Endothelial cell of umbilical vein (primary cell): ENCODE measurements around the gene SLCO2B1. TPM values are rescaled to one million over a fixed set of nuclear protein-coding genes. Genes with fewer than 3 reads are reported as not detected.

Experiments
- BruUV-seq: library from RNA; stranded (reverse); fragments of 400-500 nt; replicated peaks from 2 replicates; lab custom pipeline; 2021; lab: Mats Ljungman, UMichigan
- CTCF ChIA-PET: fragments of 300-600, 350-600 bp; sonication (Branson Sonifier 250); formaldehyde crosslinking; loops from one replicate; lab custom pipeline; 2021; ENCODE audit warnings: antibody characterized with exemption, inconsistent platforms; lab: Charles Lee
- POLR2A ChIA-PET: fragments of 300-600, 350-600 bp; sonication (Branson Sonifier 250); formaldehyde crosslinking; loops from one replicate; lab custom pipeline; 2021; ENCODE audit warnings: antibody characterized with exemption, inconsistent platforms; lab: Charles Lee
- DNase-seq: peaks from one replicate; pipeline ENCODE4 v3.0.0-alpha.2; 2011; ENCODE audit warnings: low read depth, low spot score
- FAIRE-seq: peaks from 2 replicates; lab custom pipeline; 2011; peaks lifted over from hg19 to GRCh38; lab: Jason Lieb, UNC
- H2AFZ ChIP-seq: 2 replicates; pipeline ENCODE4 v1.6.0; 2012; ENCODE audit warnings: low read depth, low read length, control low read depth, inconsistent platforms
- H3K27ac ChIP-seq: 2 replicates; pipeline ENCODE4 v1.5.1; 2011; ENCODE audit warnings: low read depth, mild to moderate bottlenecking, control low read depth, low read length, moderate library complexity; ENCODE audit not compliant: insufficient read depth
- H3K27me3 ChIP-seq, 2 experiments: 2 replicates each; pipeline versions ENCODE4 v1.6.0 to v1.6.1; 2011; ENCODE audit warnings: low read length in 2 of 2, mixed read lengths in 1 of 2; ENCODE audit not compliant: control insufficient read depth in 2 of 2, insufficient read depth in 2 of 2
- H3K36me3 ChIP-seq, 2 experiments: 2 replicates in 1 of 2; 3 replicates in 1 of 2; pipeline ENCODE4 v1.5.1; 2011; ENCODE audit warnings: low read length in 2 of 2, mild to moderate bottlenecking in 1 of 2, moderate library complexity in 1 of 2; ENCODE audit not compliant: control insufficient read depth in 2 of 2, insufficient read depth in 2 of 2; ENCODE audit errors: extremely low read depth in 1 of 2
- H3K4me1 ChIP-seq: 3 replicates; pipeline ENCODE4 v1.5.1; 2011; ENCODE audit warnings: mild to moderate bottlenecking, low read length; ENCODE audit not compliant: control insufficient read depth, insufficient read depth; ENCODE audit errors: extremely low read depth
- H3K4me2 ChIP-seq: 2 replicates; pipeline ENCODE4 v1.6.1; 2011; ENCODE audit warnings: low read length, control low read depth, mixed read lengths; ENCODE audit not compliant: insufficient read depth
- H3K4me3 ChIP-seq, 3 experiments: fragments of 200-600 bp in 1 of 3; sonication (generic), shearing (Covaris generic) in 1 of 3; replicated peaks in 1 of 3; 2 replicates each; pipeline ENCODE4 v1.5.1; 2011 to 2016; ENCODE audit warnings: control low read depth in 3 of 3, low read length in 3 of 3, mild to moderate bottlenecking in 2 of 3, inconsistent platforms in 1 of 3, low read depth in 1 of 3, moderate library complexity in 1 of 3; ENCODE audit not compliant: insufficient read depth in 1 of 3
- H3K79me2 ChIP-seq: 2 replicates; pipeline ENCODE4 v1.6.0; 2012; ENCODE audit warnings: low read length, inconsistent platforms; ENCODE audit not compliant: control insufficient read depth, insufficient read depth
- H3K9ac ChIP-seq: replicated peaks from 2 replicates; pipeline ENCODE3; 2011; ENCODE audit warnings: low read length, control low read depth; ENCODE audit not compliant: insufficient read depth; ENCODE audit errors: extremely low read depth
- H3K9me1 ChIP-seq: replicated peaks from 3 replicates; pipeline ENCODE4 v1.6.0; 2011; ENCODE audit warnings: mild to moderate bottlenecking, low read length; ENCODE audit not compliant: control insufficient read depth, insufficient read depth; ENCODE audit errors: extremely low read depth
- H3K9me3 ChIP-seq: replicated peaks from 2 replicates; pipeline ENCODE4 v1.5.1; 2012; ENCODE audit warnings: low read length, inconsistent platforms; ENCODE audit not compliant: control insufficient read depth, insufficient read depth
- H4K20me1 ChIP-seq: replicated peaks from 2 replicates; pipeline ENCODE3; 2011; ENCODE audit warnings: mild to moderate bottlenecking, low read length; ENCODE audit not compliant: control insufficient read depth, insufficient read depth; ENCODE audit errors: extremely low read depth
- CTCF ChIP-seq, 2 donors: IDR thresholded peaks; 1 replicate in 1 of 2; 2 replicates in 1 of 2; pipeline ENCODE4 v1.5.1; 2011; ENCODE audit warnings: low read length in 2 of 2, mild to moderate bottlenecking in 2 of 2, moderate library complexity in 2 of 2, control low read depth in 1 of 2, inconsistent platforms in 1 of 2, low read depth in 1 of 2; ENCODE audit not compliant: insufficient read depth in 1 of 2; ENCODE audit errors: extremely low read depth in 1 of 2
- POLR2AphosphoS5 ChIP-seq: IDR thresholded peaks from 2 replicates; pipeline ENCODE4 v1.6.1; 2012; ENCODE audit warnings: low read depth, mild to moderate bottlenecking, control low read depth, low read length, moderate library complexity; ENCODE audit not compliant: insufficient read depth
- dilution Hi-C: fragments of 300-500 bp; cut with MboI; formaldehyde crosslinking; loops from one replicate; pipeline ENCODE4 v1.15.0; 2019; ENCODE audit warnings: low sequenced_read_pairs; ENCODE audit not compliant: extremely low pct_ligation_motif_present
- intact Hi-C: fragments of 100-400 bp; cut with micrococcal nuclease; formaldehyde crosslinking; loops from one replicate; pipeline ENCODE4 v1.10.0; 2022
- polyA plus RNA-seq, 4 experiments: library from polyadenylated mRNA; depleted of rRNA in 3 of 4; stranded (reverse) in 3 of 4; unstranded in 1 of 4; fragments of >200 nt; gene quantifications; 2 replicates each; pipeline versions ENCODE4 v1.2.1 to v1.2.3, GENCODE V29; 2011 to 2012; ENCODE audit warnings: missing spikeins in 1 of 4
- total RNA-seq: library from RNA; stranded (reverse); gene quantifications from 2 replicates; pipeline ENCODE4 v1.2.3, GENCODE V29; 2021

SLCO2B1 gene
- total and polyA plus RNA-seq, 2 donors (not counting 3 experiments of a cell fraction or from before 2014, with no cell fraction given) = 0.04 TPM; not detected in 1

DNA sequence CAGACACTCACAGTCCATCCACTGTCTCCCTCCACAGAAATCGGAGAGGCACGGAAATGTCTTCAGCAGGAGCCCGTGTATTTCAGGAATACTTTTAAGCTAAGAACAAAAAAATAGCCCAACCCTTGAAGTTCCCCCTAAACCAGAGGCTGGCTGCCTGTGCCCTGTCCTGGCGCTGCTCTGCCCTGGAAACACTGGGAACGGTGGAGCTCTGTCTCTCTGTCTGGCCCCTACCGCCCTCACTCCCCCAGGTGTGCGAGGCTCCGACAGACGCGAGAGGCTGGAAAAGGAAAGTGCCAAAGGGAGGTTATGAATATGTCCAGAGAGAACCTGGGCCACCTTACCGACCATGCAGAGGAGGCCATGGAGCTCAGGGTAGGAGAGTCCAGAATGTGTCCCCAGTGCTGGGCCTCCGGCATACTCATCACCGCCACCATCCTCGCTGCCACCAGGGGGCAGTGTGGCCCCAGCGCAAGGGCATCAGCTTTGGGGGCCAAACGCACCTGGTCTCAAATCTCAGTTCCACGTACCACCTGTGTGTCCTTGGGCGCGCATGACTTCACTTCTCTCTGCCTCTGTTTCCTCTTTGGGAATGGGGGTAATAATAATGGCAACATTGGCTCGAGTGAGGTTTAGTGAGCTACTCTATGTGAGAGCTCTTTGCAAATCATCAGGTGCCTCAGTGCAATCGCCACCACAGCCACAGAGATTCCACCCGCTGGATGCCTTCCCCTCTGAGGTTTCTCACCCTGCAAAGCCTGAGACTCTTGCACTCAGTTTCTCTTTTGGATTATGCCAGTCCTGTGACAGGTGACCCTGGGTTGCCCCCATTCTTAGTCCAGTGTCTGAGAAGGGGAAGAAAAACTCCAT is 10.4 kb upstream of the SLCO2B1 start:
- H4K20me1 ChIP-seq = no peaks in the 10 kb centered on the region
- H3K4me1 ChIP-seq = peaks cover 16% of the 10 kb centered on the region
- CTCF ChIA-PET = interaction anchor here (0.7 to 15.2 kb wide), 55 partner anchors 8 to 213 kb away, joined by 3 to 1202 read pairs (median 7); partner anchors contain the start of genes SLCO2B1 and TPBGL
- H3K36me3 ChIP-seq = no peaks in the 10 kb centered on the region
- no peak overlapping the region for H3K27ac ChIP-seq
- dilution Hi-C loops (no loop called here), intact Hi-C loops (loop anchor here (1.0 kb wide), 2 partner anchors 108 to 117 kb away; no protein-coding TSS in a partner anchor)
- POLR2A ChIA-PET = interaction anchor here (1.0 to 1.2 kb wide), 2 partner anchors 64 to 108 kb away, joined by 3 to 4 read pairs; no protein-coding TSS in a partner anchor
- BruUV-seq = no TSS peak
- DNase-seq = peak; percentile 41
- no peak overlapping the region for H3K9ac ChIP-seq
- peak; percentile 88 to 96 for TF ChIP-seq CTCF (IDR thresholded peaks at IDR 0.05; ENCODE audit: extremely low read depth in 1 of 2, insufficient read depth in 1 of 2, low read depth in 1 of 2, low read length in 2 of 2)
- no peak for TF ChIP-seq POLR2AphosphoS5
- H3K27me3 ChIP-seq = peaks cover 9 to 10% of the 10 kb centered on the region in 2 experiments
- H3K4me2 ChIP-seq = no peak overlapping the region
- no peak overlapping the region for H3K4me3 ChIP-seq
- H3K79me2 ChIP-seq = no peaks in the 10 kb centered on the region
- H2AFZ ChIP-seq = no peak overlapping the region
- H3K9me1 ChIP-seq = no peaks in the 10 kb centered on the region
- FAIRE-seq = peak; percentile 79
- H3K9me3 ChIP-seq = no peaks in the 10 kb centered on the region
